Measurements from ENCODE around the gene CEP57L1. TPM values are rescaled to one million over a fixed set of nuclear protein-coding genes. Genes with fewer than 3 reads are reported as not detected.
A peak's percentile ranks its signal among the peaks of the same experiment; 100 is the strongest.
"Not testable (repeated sequence)": the region's sequence is repeated elsewhere in the genome, so short reads cannot be mapped to it uniquely, and the experiment has no call there.

The CEP57L1 gene
- total RNA-seq, 2 donors from 2014 or later = 4.6 to 9.7 TPM

GRCh38 chr6:109081516-109082187 is 13.7 kb upstream of the CEP57L1 start:
- no peak overlapping the region for H3K27ac Mint-ChIP-seq
- peaks cover 1% of the 10 kb centered on the region for H3K4me1 Mint-ChIP-seq
- H3K27me3 Mint-ChIP-seq = no peaks in the 10 kb centered on the region
- H3K9me3 ChIP-seq (ENCODE audit: control insufficient read depth, low read length, poor library complexity, severe bottlenecking) = no peaks in the 10 kb centered on the region
- DNase-seq = no peak
- no peaks in the 10 kb centered on the region for H3K36me3 Mint-ChIP-seq (ENCODE audit: low read depth)
- peak overlapping the region; percentile 19 for H3K4me3 Mint-ChIP-seq
- ATAC-seq = no peak

- H3K9me3 ChIP-seq (ENCODE audit: control insufficient read depth, low read length, poor library complexity, severe bottlenecking) = no peaks in the 10 kb centered on the region
- ATAC-seq (no peak), DNase-seq (no peak)
- Mint-ChIP-seq H3K4me3 (no peak overlapping the region), H3K27me3 (no peaks in the 10 kb centered on the region), H3K27ac (no peak overlapping the region), H3K4me1 (peaks cover under 1% of the 10 kb centered on the region), H3K36me3 (ENCODE audit: low read depth) (no peaks in the 10 kb centered on the region)
These were observed 13.1 kb upstream of the CEP57L1 start for GRCh38 chr6:109082188-109082577.

- Mint-ChIP-seq H3K27ac (no peak overlapping the region), H3K4me1 (peaks cover 7% of the 10 kb centered on the region), H3K27me3 (no peaks in the 10 kb centered on the region), H3K4me3 (no peak overlapping the region), H3K36me3 (ENCODE audit: low read depth) (no peaks in the 10 kb centered on the region)
- H3K9me3 ChIP-seq (ENCODE audit: control insufficient read depth, low read length, poor library complexity, severe bottlenecking) = no peaks in the 10 kb centered on the region
- ATAC-seq = no peak
- no peak for DNase-seq
These were observed 11.7 kb upstream of the CEP57L1 start for GRCh38 chr6:109083657-109084056.

GRCh38 chr6:109084146-109084545 is 11.2 kb upstream of the CEP57L1 start:
- not testable (repeated sequence) for H3K9me3 ChIP-seq (ENCODE audit: control insufficient read depth, low read length, poor library complexity, severe bottlenecking); H3K27ac Mint-ChIP-seq; H3K27me3 Mint-ChIP-seq; H3K4me3 Mint-ChIP-seq; DNase-seq; ATAC-seq; H3K36me3 Mint-ChIP-seq (ENCODE audit: low read depth)
- H3K4me1 Mint-ChIP-seq = peaks cover 10% of the 10 kb centered on the region

- Mint-ChIP-seq H3K4me1 (peaks cover 36% of the 10 kb centered on the region), H3K36me3 (ENCODE audit: low read depth) (no peaks in the 10 kb centered on the region), H3K27me3 (no peaks in the 10 kb centered on the region), H3K4me3 (no peak overlapping the region), H3K27ac (no peak overlapping the region)
- no peaks in the 10 kb centered on the region for H3K9me3 ChIP-seq (ENCODE audit: control insufficient read depth, low read length, poor library complexity, severe bottlenecking)
- ATAC-seq (no peak), DNase-seq (no peak)
These were observed 7.5 kb upstream of the CEP57L1 start for GRCh38 chr6:109087661-109088264.

- H3K27me3 Mint-ChIP-seq = no peaks in the 10 kb centered on the region
- DNase-seq (no peak), ATAC-seq (no peak)
- H3K36me3 Mint-ChIP-seq (ENCODE audit: low read depth) = no peaks in the 10 kb centered on the region
- H3K4me1 Mint-ChIP-seq = peaks cover 42% of the 10 kb centered on the region
- H3K9me3 ChIP-seq (ENCODE audit: control insufficient read depth, low read length, poor library complexity, severe bottlenecking) = no peaks in the 10 kb centered on the region
- H3K4me3 Mint-ChIP-seq = no peak overlapping the region
- H3K27ac Mint-ChIP-seq = no peak overlapping the region
These were observed 6.3 kb upstream of the CEP57L1 start for GRCh38 chr6:109088995-109089394.

- Mint-ChIP-seq H3K36me3 (ENCODE audit: low read depth) (no peaks in the 10 kb centered on the region), H3K27me3 (no peaks in the 10 kb centered on the region), H3K4me1 (peaks cover 53% of the 10 kb centered on the region), H3K4me3 (peak overlapping the region; percentile 79), H3K27ac (peak overlapping the region; percentile 90)
- H3K9me3 ChIP-seq (ENCODE audit: control insufficient read depth, low read length, poor library complexity, severe bottlenecking) = no peaks in the 10 kb centered on the region
- no peak for ATAC-seq
- DNase-seq = no peak
These were observed 3.8 kb upstream of the CEP57L1 start for GRCh38 chr6:109091314-109092024.

- Mint-ChIP-seq H3K27ac (peak overlapping the region; percentile 90), H3K36me3 (ENCODE audit: low read depth) (no peaks in the 10 kb centered on the region), H3K4me3 (peak overlapping the region; percentile 79), H3K4me1 (peaks cover 54% of the 10 kb centered on the region), H3K27me3 (no peaks in the 10 kb centered on the region)
- no peaks in the 10 kb centered on the region for H3K9me3 ChIP-seq (ENCODE audit: control insufficient read depth, low read length, poor library complexity, severe bottlenecking)
- no peak for ATAC-seq
- no peak for DNase-seq
These were observed 3.2 kb upstream of the CEP57L1 start for GRCh38 chr6:109092074-109092473.

- H3K27me3 Mint-ChIP-seq = no peaks in the 10 kb centered on the region
- H3K4me3 Mint-ChIP-seq = peak overlapping the region; percentile 96
- no peaks in the 10 kb centered on the region for H3K9me3 ChIP-seq (ENCODE audit: control insufficient read depth, low read length, poor library complexity, severe bottlenecking)
- DNase-seq (no peak), ATAC-seq (no peak)
- H3K4me1 Mint-ChIP-seq = peaks cover 55% of the 10 kb centered on the region
- H3K36me3 Mint-ChIP-seq (ENCODE audit: low read depth) = no peaks in the 10 kb centered on the region
- peak overlapping the region; percentile 99 for H3K27ac Mint-ChIP-seq
These were observed 1.4 kb upstream of the CEP57L1 start for GRCh38 chr6:109093732-109094415.

GRCh38 chr6:109094416-109095035 is 781 bp upstream of the CEP57L1 start, which contains the start of gene SESN1:
TSS of gene SESN1 (minus strand) at chr6:109094846. CDS start at chr6:109094073, 773 bp downstream.
- ATAC-seq = peak; percentile 69
- H3K4me1 Mint-ChIP-seq = peaks cover 52% of the 10 kb centered on the region
- H3K27me3 Mint-ChIP-seq = no peaks in the 10 kb centered on the region
- H3K36me3 Mint-ChIP-seq (ENCODE audit: low read depth) = no peaks in the 10 kb centered on the region
- no peaks in the 10 kb centered on the region for H3K9me3 ChIP-seq (ENCODE audit: control insufficient read depth, low read length, poor library complexity, severe bottlenecking)
- peak within 1 kb of the TSS; percentile 96 for H3K4me3 Mint-ChIP-seq
- DNase-seq = peak; percentile 71 to 89 (median 80)
- H3K27ac Mint-ChIP-seq = peak within 1 kb of the TSS; percentile 99

GRCh38 chr6:109095835-109096084 is 453 bp downstream of the CEP57L1 start:
- DNase-seq (no peak), ATAC-seq (no peak)
- H3K9me3 ChIP-seq (ENCODE audit: control insufficient read depth, low read length, poor library complexity, severe bottlenecking) = no peaks in the 10 kb centered on the region
- Mint-ChIP-seq H3K4me3 (peak overlapping the region; percentile 96), H3K27ac (peak overlapping the region; percentile 99), H3K27me3 (no peaks in the 10 kb centered on the region), H3K36me3 (ENCODE audit: low read depth) (no peaks in the 10 kb centered on the region), H3K4me1 (peaks cover 47% of the 10 kb centered on the region)

- no peak for DNase-seq
- ATAC-seq = no peak
- Mint-ChIP-seq H3K27me3 (no peaks in the 10 kb centered on the region), H3K4me3 (peak overlapping the region; percentile 96), H3K27ac (peak overlapping the region; percentile 99), H3K4me1 (peaks cover 45% of the 10 kb centered on the region), H3K36me3 (ENCODE audit: low read depth) (no peaks in the 10 kb centered on the region)
- no peaks in the 10 kb centered on the region for H3K9me3 ChIP-seq (ENCODE audit: control insufficient read depth, low read length, poor library complexity, severe bottlenecking)
These were observed 901 bp downstream of the CEP57L1 start for GRCh38 chr6:109096208-109096607.

- H3K27ac Mint-ChIP-seq = no peak overlapping the region
- H3K4me1 Mint-ChIP-seq = peaks cover 31% of the 10 kb centered on the region
- H3K27me3 Mint-ChIP-seq = no peaks in the 10 kb centered on the region
- DNase-seq (no peak), ATAC-seq (no peak)
- no peak overlapping the region for H3K4me3 Mint-ChIP-seq
- peaks cover 3% of the 10 kb centered on the region for H3K36me3 Mint-ChIP-seq (ENCODE audit: low read depth)
- no peaks in the 10 kb centered on the region for H3K9me3 ChIP-seq (ENCODE audit: control insufficient read depth, low read length, poor library complexity, severe bottlenecking)
These were observed 2.4 kb downstream of the CEP57L1 start for GRCh38 chr6:109097661-109098060.

Data from T-helper 17 cell (primary cell).